Right lobe of liver (tissue), 4 donors: ENCODE results near the gene TPH1.

ENCODE experiments used
- POLR2A ChIP-seq: fragments of 450-650 bp; IDR thresholded peaks from one replicate; pipeline ENCODE4 v1.6.1; 2017; ENCODE audit warnings: antibody characterized with exemption, mild to moderate bottlenecking
- TF ChIP-seq, protein P1 (sequence below), 4 donors: fragments of 200-600 bp in 3 of 4; fragments of 450-650 bp in 1 of 4; IDR thresholded peaks; one replicate each; pipeline versions ENCODE4 v1.5.1 to v1.8.0; 2016 to 2022; ENCODE audit warnings: antibody characterized with exemption in 4 of 4, mild to moderate bottlenecking in 2 of 4
- donor health status: DM: no; HTN: no; CAD: no.
- donor health status: DM: no; HTN: no; CAD: no.
- donor health status: DM: no; HTN: yes; CAD: no.

DNA sequence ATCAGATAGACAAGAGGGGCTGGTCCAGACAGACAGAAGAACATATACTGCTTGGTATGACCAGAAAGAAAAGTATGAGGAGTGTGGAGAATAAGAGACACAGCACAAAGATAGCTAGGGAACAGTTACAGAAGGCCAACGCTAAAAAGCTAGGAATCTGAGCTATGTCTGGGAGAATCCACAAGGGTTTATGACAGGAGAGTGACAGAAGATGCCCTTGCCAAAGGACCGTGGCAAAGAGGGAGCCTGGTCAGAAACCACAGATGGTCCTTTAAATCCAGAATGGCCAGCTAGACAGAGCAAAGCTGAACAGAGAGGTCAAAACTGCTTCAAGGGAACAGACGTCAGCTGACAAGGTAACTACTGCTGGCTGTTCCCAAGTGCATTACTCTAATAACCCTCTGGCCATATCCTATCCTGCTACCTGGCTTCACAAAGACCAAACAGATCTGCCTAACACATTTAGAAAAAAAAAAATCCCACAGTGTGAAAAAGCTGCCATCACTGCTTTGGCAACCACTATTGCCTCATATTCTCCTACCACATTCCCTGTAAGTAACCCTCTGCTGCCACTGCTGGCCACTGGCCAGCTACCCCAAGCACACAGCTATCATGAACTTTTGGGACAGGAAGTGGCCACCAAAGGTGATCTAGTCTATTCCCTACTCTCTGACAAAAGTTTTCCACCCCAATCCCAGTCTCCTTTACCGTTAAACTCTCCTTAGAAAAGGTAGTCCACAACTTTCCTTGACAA lies 40.5 kb downstream of the TPH1 start:
- TF ChIP-seq, protein P1, sequence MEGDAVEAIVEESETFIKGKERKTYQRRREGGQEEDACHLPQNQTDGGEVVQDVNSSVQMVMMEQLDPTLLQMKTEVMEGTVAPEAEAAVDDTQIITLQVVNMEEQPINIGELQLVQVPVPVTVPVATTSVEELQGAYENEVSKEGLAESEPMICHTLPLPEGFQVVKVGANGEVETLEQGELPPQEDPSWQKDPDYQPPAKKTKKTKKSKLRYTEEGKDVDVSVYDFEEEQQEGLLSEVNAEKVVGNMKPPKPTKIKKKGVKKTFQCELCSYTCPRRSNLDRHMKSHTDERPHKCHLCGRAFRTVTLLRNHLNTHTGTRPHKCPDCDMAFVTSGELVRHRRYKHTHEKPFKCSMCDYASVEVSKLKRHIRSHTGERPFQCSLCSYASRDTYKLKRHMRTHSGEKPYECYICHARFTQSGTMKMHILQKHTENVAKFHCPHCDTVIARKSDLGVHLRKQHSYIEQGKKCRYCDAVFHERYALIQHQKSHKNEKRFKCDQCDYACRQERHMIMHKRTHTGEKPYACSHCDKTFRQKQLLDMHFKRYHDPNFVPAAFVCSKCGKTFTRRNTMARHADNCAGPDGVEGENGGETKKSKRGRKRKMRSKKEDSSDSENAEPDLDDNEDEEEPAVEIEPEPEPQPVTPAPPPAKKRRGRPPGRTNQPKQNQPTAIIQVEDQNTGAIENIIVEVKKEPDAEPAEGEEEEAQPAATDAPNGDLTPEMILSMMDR (IDR thresholded peaks at IDR 0.05): no peak
- no peak for TF ChIP-seq POLR2A
